Neural progenitor cell (in vitro differentiated cells): ENCODE results near the gene TEP1. TPM values are rescaled to one million over a fixed set of nuclear protein-coding genes. Genes with fewer than 3 reads are reported as not detected.
"Not testable (repeated sequence)": the region's sequence is repeated elsewhere in the genome, so short reads cannot be mapped to it uniquely, and the experiment has no call there.

Source experiments
- DNase-seq: peaks from one replicate; pipeline ENCODE4 v3.0.0-alpha.2; 2016; ENCODE audit warnings: low spot score
- H2AFZ ChIP-seq: fragments of 200-600 bp; sonication (generic); replicated peaks from 2 replicates; pipeline ENCODE4 v1.6.1; 2016; ENCODE audit warnings: antibody characterized with exemption
- H3F3A ChIP-seq: fragments of 200-600 bp; sonication (generic); 2 replicates; pipeline ENCODE4 v1.6.1; 2016; ENCODE audit warnings: antibody characterized with exemption, low read depth
- H3K27ac ChIP-seq: fragments of 200-600 bp; sonication (generic); 2 replicates; pipeline ENCODE4 v1.5.1; 2016; ENCODE audit warnings: mild to moderate bottlenecking
- H3K27me3 ChIP-seq: fragments of 200-600 bp; sonication (generic); 2 replicates; pipeline ENCODE4 v1.6.1; 2016; ENCODE audit warnings: mild to moderate bottlenecking, moderate library complexity
- H3K36me3 ChIP-seq: fragments of 200-600 bp; sonication (generic); 2 replicates; pipeline ENCODE4 v1.5.1; 2016
- H3K4me1 ChIP-seq: fragments of 200-600 bp; sonication (generic); 2 replicates; pipeline ENCODE4 v1.6.1; 2016; ENCODE audit warnings: mixed run types
- H3K4me2 ChIP-seq: fragments of 200-600 bp; sonication (generic); 2 replicates; pipeline ENCODE4 v1.6.1; 2016
- H3K4me3 ChIP-seq: fragments of 200-600 bp; sonication (generic); 2 replicates; pipeline ENCODE4 v1.5.1; 2016
- H3K79me2 ChIP-seq: fragments of 200-600 bp; sonication (generic); 2 replicates; pipeline ENCODE4 v1.6.1; 2016; ENCODE audit warnings: low read depth
- H3K9ac ChIP-seq: fragments of 200-600 bp; sonication (generic); 2 replicates; pipeline ENCODE4 v1.6.1; 2016
- H3K9me3 ChIP-seq: fragments of 200-600 bp; sonication (generic); 2 replicates; pipeline ENCODE4 v1.5.1; 2016; ENCODE audit warnings: low read depth
- H4K20me1 ChIP-seq: fragments of 200-600 bp; sonication (generic); 2 replicates; pipeline ENCODE4 v1.6.1; 2016; ENCODE audit warnings: low read depth
- H3K27ac Mint-ChIP-seq: 3 replicates; pipeline ENCODE4 v1.8.0; 2021; ENCODE audit warnings: mixed read lengths
- H3K27me3 Mint-ChIP-seq: 2 replicates; pipeline ENCODE4 v1.8.0; 2022; ENCODE audit warnings: low read depth, mild to moderate bottlenecking, inconsistent platforms, moderate library complexity, mixed read lengths; ENCODE audit not compliant: insufficient read depth
- H3K36me3 Mint-ChIP-seq: 3 replicates; pipeline ENCODE4 v1.8.0; 2021; ENCODE audit warnings: mixed read lengths
- H3K4me1 Mint-ChIP-seq: 3 replicates; pipeline ENCODE4 v1.8.0; 2021; ENCODE audit warnings: mixed read lengths
- H3K4me3 Mint-ChIP-seq: 3 replicates; pipeline ENCODE4 v1.8.0; 2021; ENCODE audit warnings: mild to moderate bottlenecking, moderate library complexity, mixed read lengths
- H3K9me3 Mint-ChIP-seq: 3 replicates; pipeline ENCODE4 v1.8.0; 2020; ENCODE audit warnings: mixed read lengths
- CTCF ChIP-seq: fragments of 200-600 bp; sonication (generic); IDR thresholded peaks from 2 replicates; pipeline ENCODE4 v1.5.1; 2017; ENCODE audit warnings: antibody characterized with exemption, mild to moderate bottlenecking
- EZH2 ChIP-seq: fragments of 200-600 bp; sonication (generic); IDR thresholded peaks from 2 replicates; pipeline ENCODE4 v1.6.1; 2017; ENCODE audit warnings: antibody characterized with exemption, mild to moderate bottlenecking, moderate library complexity
- EZH2phosphoT487 ChIP-seq: fragments of 200-600 bp; sonication (generic); IDR thresholded peaks from 2 replicates; pipeline ENCODE4 v1.6.1; 2017; ENCODE audit warnings: antibody characterized with exemption
- total RNA-seq: library from RNA; depleted of rRNA; stranded (reverse); fragments of >200 nt; gene quantifications from 2 replicates; pipeline ENCODE4 v1.2.3, GENCODE V29; 2015; ENCODE audit warnings: low replicate concordance

TEP1 gene
- total RNA-seq, 1 donor from 2014 or later = 19.8 TPM

GRCh38 chr14:20343092-20343861 is 70.0 kb downstream of the TEP1 start, which contains the start of gene PARP2:
Gene PARP2, plus strand, starts transcription at chr14:20343635. Its CDS starts 7 bp downstream, at chr14:20343642.
- Histone ChIP-seq H3K4me1 (peaks cover 3% of the 10 kb centered on the region), H4K20me1 (no peaks in the 10 kb centered on the region), H3K27me3 (no peaks in the 10 kb centered on the region), H3K4me3 (peak within 1 kb of the TSS; percentile 76), H3K27ac (peak within 1 kb of the TSS; percentile 95), H3K36me3 (peaks cover 8% of the 10 kb centered on the region), H3K79me2 (peaks cover 19% of the 10 kb centered on the region), H3K4me2 (peak within 1 kb of the TSS; percentile 79), H3K9ac (peak within 1 kb of the TSS; percentile 83), H3K9me3 (no peaks in the 10 kb centered on the region), H3F3A (peaks cover 25% of the 10 kb centered on the region), H2AFZ (peak within 1 kb of the TSS; percentile 91)
- Mint-ChIP-seq H3K27ac (peak within 1 kb of the TSS; percentile 98), H3K4me3 (peak within 1 kb of the TSS; percentile 94), H3K27me3 (no peaks in the 10 kb centered on the region), H3K4me1 (peaks cover 10% of the 10 kb centered on the region), H3K9me3 (no peaks in the 10 kb centered on the region), H3K36me3 (peaks cover 10% of the 10 kb centered on the region)
- peak; percentile 99 for DNase-seq
- no peak for TF ChIP-seq CTCF
- no peak for TF ChIP-seq EZH2phosphoT487
- TF ChIP-seq EZH2 = no peak

GRCh38 chr14:20341646-20342045 is 71.7 kb downstream of the TEP1 start:
- Histone ChIP-seq H3F3A (peaks cover 25% of the 10 kb centered on the region), H2AFZ (peak overlapping the region; percentile 87), H3K79me2 (peaks cover 19% of the 10 kb centered on the region), H3K27me3 (no peaks in the 10 kb centered on the region), H3K4me1 (peaks cover 3% of the 10 kb centered on the region), H3K9me3 (no peaks in the 10 kb centered on the region), H3K4me2 (peak overlapping the region; percentile 79), H3K36me3 (no peaks in the 10 kb centered on the region), H3K4me3 (peak overlapping the region; percentile 76), H4K20me1 (no peaks in the 10 kb centered on the region), H3K27ac (no peak overlapping the region), H3K9ac (no peak overlapping the region)
- Mint-ChIP-seq H3K27me3 (no peaks in the 10 kb centered on the region), H3K9me3 (no peaks in the 10 kb centered on the region), H3K36me3 (peaks cover 7% of the 10 kb centered on the region), H3K4me3 (peak overlapping the region; percentile 94), H3K4me1 (peaks cover 10% of the 10 kb centered on the region), H3K27ac (no peak overlapping the region)
- TF ChIP-seq EZH2phosphoT487 (no peak), CTCF (no peak), EZH2 (no peak)
- no peak for DNase-seq

- H3K9me3 ChIP-seq, H3K4me1 Mint-ChIP-seq, H3K36me3 Mint-ChIP-seq, H3K27ac ChIP-seq, H4K20me1 ChIP-seq, H3K9ac ChIP-seq, H2AFZ ChIP-seq, H3K4me3 ChIP-seq, H3K27me3 Mint-ChIP-seq, H3K9me3 Mint-ChIP-seq, H3K36me3 ChIP-seq, H3K27me3 ChIP-seq, H3K4me1 ChIP-seq, DNase-seq, H3K27ac Mint-ChIP-seq, H3K4me2 ChIP-seq: not testable (repeated sequence)
- peak overlapping the region; percentile 72 for H3K4me3 Mint-ChIP-seq
- Histone ChIP-seq H3K79me2 (peaks cover 19% of the 10 kb centered on the region), H3F3A (peaks cover 25% of the 10 kb centered on the region)
These were observed 72.3 kb downstream of the TEP1 start for GRCh38 chr14:20341032-20341431.

- no peaks in the 10 kb centered on the region for H3K9me3 Mint-ChIP-seq
- Histone ChIP-seq H2AFZ (no peak overlapping the region), H3K4me2 (no peak overlapping the region), H4K20me1 (peaks cover 27% of the 10 kb centered on the region), H3K9me3 (no peaks in the 10 kb centered on the region), H3K9ac (no peak overlapping the region), H3K27me3 (no peaks in the 10 kb centered on the region), H3F3A (peaks cover 21% of the 10 kb centered on the region), H3K4me1 (peaks cover 10% of the 10 kb centered on the region), H3K27ac (no peak overlapping the region), H3K79me2 (peaks cover 46% of the 10 kb centered on the region), H3K4me3 (no peak overlapping the region), H3K36me3 (no peaks in the 10 kb centered on the region)
- TF ChIP-seq CTCF (no peak), EZH2phosphoT487 (no peak), EZH2 (no peak)
- H3K4me3 Mint-ChIP-seq = peak overlapping the region; percentile 97
- peaks cover 1% of the 10 kb centered on the region for H3K36me3 Mint-ChIP-seq
- DNase-seq = no peak
- H3K27ac Mint-ChIP-seq = no peak overlapping the region
- H3K4me1 Mint-ChIP-seq = peaks cover 21% of the 10 kb centered on the region
- peaks cover 5% of the 10 kb centered on the region for H3K27me3 Mint-ChIP-seq
These were observed 79.3 kb downstream of the TEP1 start for GRCh38 chr14:20334017-20334416.
